Measurements from ENCODE around the gene GTF2H4.

DNA sequence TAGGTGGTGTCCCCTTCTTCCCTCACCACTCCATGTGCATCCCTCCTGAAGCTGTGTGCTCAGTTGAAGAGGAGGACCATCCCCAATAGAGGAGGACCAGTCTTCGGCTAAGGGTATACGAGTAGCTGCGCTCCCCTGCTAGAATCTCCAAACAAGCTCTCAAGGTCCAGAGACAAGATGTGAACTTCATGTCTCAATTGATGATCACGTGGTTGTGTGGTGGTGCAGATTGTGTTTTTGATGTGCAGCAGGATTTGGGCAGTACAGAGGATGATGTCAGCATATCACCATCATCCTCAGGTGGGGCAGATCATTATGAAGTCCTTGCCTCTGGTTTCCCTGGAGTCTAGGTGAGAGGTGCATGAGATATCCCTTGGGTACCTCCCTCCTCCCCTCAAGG, 43.7 kb upstream of the GTF2H4 start:
- TF ChIP-seq, protein P1, sequence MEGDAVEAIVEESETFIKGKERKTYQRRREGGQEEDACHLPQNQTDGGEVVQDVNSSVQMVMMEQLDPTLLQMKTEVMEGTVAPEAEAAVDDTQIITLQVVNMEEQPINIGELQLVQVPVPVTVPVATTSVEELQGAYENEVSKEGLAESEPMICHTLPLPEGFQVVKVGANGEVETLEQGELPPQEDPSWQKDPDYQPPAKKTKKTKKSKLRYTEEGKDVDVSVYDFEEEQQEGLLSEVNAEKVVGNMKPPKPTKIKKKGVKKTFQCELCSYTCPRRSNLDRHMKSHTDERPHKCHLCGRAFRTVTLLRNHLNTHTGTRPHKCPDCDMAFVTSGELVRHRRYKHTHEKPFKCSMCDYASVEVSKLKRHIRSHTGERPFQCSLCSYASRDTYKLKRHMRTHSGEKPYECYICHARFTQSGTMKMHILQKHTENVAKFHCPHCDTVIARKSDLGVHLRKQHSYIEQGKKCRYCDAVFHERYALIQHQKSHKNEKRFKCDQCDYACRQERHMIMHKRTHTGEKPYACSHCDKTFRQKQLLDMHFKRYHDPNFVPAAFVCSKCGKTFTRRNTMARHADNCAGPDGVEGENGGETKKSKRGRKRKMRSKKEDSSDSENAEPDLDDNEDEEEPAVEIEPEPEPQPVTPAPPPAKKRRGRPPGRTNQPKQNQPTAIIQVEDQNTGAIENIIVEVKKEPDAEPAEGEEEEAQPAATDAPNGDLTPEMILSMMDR (conservative IDR thresholded peaks at IDR 0.05): no peak
- TF ChIP-seq EZH2 (IDR thresholded peaks at IDR 0.05; ENCODE audit: low read depth): no peak

All from PC-9 (cell line).